WERI-Rb-1 (cell line): Measurements from ENCODE around the gene MTSS2.

ENCODE experiments used
- DNase-seq: peaks from one replicate; pipeline ENCODE4 v3.0.0-alpha.2; 2020
- H3K27ac ChIP-seq: fragments of 250-450 bp; sonication (Bioruptor Pico); 2 replicates; pipeline ENCODE4 v1.5.1; 2020; ENCODE audit warnings: mild to moderate bottlenecking, moderate library complexity
- H3K27me3 ChIP-seq: fragments of 250-450 bp; sonication (Bioruptor Pico); 2 replicates; pipeline ENCODE4 v1.5.1; 2021; ENCODE audit warnings: mild to moderate bottlenecking, low read depth, moderate library complexity; ENCODE audit not compliant: insufficient read depth, severe bottlenecking
- H3K36me3 ChIP-seq: fragments of 250-450 bp; sonication (Bioruptor Pico); 2 replicates; pipeline ENCODE4 v1.5.1; 2020; ENCODE audit warnings: mild to moderate bottlenecking, moderate library complexity
- H3K4me3 ChIP-seq: 2 replicates; pipeline ENCODE4 v1.5.1; 2011; ENCODE audit warnings: low read depth, mild to moderate bottlenecking, control low read depth, low read length
- H3K9me3 ChIP-seq: fragments of 250-450 bp; sonication (Bioruptor Pico); 2 replicates; pipeline ENCODE4 v1.5.1; 2021; ENCODE audit warnings: mild to moderate bottlenecking, moderate library complexity; ENCODE audit not compliant: severe bottlenecking
- TF ChIP-seq, protein P1 (sequence below): IDR thresholded peaks from 2 replicates; pipeline ENCODE4 v1.5.1; 2011; ENCODE audit warnings: low read depth, mild to moderate bottlenecking, control low read depth, inconsistent platforms, low read length

The MTSS2 gene

DNA sequence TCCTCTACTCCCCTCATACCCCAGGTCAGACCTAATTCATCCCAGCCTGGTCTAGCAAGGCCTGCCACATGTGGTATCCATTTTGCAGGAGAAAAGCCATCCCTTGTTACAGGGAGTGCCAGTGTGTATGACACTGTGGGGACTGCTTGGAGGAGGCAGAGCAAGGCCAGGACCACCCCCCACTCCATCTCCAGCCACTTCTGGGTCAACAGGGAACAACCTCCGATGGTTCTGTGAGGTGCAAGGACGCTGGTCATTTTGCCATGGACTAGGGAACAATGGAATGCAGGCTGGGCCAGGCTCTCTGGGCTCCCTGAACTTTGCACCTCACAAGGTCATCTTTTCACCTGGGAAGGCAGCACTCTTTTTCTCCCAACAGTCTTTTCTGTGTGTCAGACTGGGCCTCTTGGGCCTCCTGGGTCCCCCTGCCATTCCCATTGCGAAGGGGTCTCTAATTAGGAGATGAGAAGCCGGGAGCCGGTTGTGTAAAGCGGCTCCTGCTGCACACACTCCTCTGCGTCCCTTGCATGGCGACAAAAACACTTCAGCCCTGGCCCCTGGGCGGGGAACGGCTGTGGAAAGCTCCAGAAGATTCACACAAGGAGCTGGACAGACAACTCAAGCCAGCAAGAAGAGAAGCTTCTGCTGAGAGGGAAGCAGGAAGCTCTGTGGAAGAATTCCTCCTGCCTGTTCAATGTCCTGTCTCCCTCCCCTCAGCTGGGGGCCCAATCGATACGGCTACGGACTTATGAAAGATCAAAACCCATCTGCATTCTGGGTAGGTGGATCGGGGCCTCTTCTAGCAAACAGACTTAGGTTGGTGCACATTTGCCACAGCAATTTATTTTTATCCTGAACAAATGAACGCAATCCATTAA lies 38.5 kb upstream of the MTSS2 start:
- Histone ChIP-seq H3K27me3 (no peaks in the 10 kb centered on the region), H3K4me3 (no peak overlapping the region), H3K36me3 (peaks cover 26% of the 10 kb centered on the region), H3K9me3 (no peaks in the 10 kb centered on the region), H3K27ac (no peak overlapping the region)
- TF ChIP-seq, protein P1, sequence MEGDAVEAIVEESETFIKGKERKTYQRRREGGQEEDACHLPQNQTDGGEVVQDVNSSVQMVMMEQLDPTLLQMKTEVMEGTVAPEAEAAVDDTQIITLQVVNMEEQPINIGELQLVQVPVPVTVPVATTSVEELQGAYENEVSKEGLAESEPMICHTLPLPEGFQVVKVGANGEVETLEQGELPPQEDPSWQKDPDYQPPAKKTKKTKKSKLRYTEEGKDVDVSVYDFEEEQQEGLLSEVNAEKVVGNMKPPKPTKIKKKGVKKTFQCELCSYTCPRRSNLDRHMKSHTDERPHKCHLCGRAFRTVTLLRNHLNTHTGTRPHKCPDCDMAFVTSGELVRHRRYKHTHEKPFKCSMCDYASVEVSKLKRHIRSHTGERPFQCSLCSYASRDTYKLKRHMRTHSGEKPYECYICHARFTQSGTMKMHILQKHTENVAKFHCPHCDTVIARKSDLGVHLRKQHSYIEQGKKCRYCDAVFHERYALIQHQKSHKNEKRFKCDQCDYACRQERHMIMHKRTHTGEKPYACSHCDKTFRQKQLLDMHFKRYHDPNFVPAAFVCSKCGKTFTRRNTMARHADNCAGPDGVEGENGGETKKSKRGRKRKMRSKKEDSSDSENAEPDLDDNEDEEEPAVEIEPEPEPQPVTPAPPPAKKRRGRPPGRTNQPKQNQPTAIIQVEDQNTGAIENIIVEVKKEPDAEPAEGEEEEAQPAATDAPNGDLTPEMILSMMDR, result no peak
- no peak for DNase-seq

DNA sequence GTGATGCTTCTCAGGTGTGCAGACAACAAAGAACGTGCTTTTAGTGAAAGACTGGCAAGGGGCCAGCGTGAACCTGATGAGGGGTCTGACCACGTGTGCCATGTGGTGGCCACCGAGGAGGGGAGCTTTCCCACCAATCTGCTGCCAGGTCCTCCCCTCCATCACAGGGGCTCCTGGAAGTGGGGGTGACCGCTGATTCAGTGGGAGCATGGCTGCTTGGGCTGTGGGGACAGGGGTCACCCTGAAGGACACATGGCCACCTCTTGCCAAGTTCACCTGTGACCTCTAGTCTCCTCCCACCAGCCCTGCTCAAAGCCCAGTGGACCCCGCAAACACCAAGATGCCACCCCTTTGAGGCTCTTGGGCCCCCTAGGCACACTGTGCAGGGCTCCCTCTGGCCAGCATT lies 37.9 kb upstream of the MTSS2 start:
- TF ChIP-seq, protein P1, result no peak
- Histone ChIP-seq H3K9me3 (no peaks in the 10 kb centered on the region), H3K4me3 (no peak overlapping the region), H3K27me3 (no peaks in the 10 kb centered on the region), H3K36me3 (peaks cover 25% of the 10 kb centered on the region), H3K27ac (no peak overlapping the region)
- DNase-seq, result no peak

DNA sequence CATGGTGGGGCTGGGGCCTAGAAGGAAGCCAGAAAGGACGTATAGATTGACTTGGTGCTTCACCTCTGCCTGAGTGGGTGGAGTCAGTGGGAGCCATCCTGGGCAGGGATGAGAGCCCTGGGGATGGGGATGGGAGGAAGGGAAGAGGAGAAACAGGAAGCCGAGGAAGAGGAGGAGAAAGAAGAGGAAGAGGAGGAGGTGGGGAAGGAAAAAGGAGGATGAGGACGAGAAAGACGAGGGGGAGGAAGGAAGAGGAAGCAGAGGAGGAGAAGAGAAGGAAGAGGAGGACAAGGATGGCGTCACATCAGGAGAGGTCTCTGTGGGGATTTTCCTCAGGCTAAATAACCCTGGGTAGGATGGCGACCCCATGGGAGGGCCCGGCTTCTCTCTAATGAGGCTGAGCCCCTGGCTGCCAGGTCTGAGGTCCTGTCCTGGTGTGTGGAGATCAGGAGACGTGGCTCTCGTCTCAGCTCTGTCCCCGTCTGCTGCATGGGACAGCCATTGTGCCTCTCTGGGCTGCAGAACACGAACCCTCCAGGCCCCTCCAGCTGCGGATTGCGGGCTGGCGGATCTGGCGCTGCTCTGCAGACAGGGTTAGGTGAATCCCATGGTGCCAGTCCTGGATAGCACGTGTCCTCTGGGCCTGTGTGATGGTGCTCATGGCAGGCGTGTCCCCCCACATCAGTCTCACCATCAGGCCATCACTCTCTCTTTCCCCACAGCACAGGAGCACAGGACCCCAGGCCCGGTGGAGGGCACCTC lies 35.5 kb upstream of the MTSS2 start:
- no peak for DNase-seq
- H3K36me3 ChIP-seq, result peaks cover 6% of the 10 kb centered on the region
- H3K27me3 ChIP-seq, result no peaks in the 10 kb centered on the region
- H3K4me3 ChIP-seq, result no peak overlapping the region
- H3K9me3 ChIP-seq, result no peaks in the 10 kb centered on the region
- TF ChIP-seq, protein P1, result no peak
- no peak overlapping the region for H3K27ac ChIP-seq

DNA sequence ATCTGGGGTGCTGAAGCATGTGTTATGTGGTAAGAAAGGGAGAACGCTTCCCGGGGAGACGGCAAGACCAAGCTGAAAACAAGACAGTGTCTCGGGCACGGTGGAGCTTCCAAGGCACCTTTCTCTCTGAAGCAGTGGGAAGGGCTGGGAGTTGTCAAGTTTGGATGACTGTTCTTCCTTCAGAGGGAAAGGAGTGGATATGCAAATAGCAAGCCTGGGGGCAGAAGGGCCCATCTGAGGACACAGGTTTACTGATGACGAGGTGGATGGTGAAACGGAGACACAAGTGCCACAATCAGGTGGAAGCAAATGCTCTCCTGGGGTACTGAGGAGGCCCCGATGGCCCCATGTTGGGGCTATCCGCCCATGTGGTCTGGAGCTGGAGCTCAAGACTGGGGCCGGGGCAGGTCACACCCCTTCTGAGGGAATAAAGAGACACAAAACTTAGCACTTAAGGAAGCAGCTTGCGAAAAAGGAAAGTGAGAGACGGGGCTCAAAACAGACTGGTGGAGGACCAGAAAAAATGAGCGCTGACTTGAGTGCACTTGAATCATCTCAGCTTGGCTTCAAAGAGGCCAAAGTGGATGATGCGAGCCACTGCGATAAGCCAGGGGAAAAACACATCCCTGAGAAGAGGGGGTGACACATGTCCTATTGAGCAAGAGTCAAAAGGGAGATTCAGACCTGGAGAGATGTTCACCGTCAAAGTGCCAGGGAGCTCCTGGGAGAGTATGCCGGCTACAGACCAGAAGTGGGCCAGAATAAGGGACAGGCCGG lies 34.8 kb upstream of the MTSS2 start:
- no peaks in the 10 kb centered on the region for H3K9me3 ChIP-seq
- no peak overlapping the region for H3K4me3 ChIP-seq
- no peak for DNase-seq
- H3K27me3 ChIP-seq, result no peaks in the 10 kb centered on the region
- TF ChIP-seq, protein P1, result no peak
- peaks cover 6% of the 10 kb centered on the region for H3K36me3 ChIP-seq
- H3K27ac ChIP-seq, result no peak overlapping the region

DNA sequence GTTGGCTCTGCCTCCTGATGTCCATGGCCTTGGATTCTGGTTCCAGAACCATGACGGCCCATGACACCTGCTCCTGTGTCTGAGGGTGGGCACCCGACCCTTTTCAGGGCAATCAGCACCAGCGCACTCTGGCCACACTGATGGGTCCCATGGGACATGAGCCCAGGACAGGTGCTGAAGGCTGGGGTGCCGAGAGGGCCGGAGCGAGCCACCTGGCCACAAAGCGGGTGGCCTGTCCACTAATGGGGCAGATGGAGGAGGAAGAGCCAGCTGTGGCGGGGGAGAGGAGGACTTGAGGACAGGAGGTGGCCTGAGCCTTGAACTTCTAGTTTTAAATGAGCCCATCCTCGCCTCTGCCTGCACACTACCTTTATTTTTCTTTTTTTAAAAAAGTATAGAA lies 31.2 kb upstream of the MTSS2 start:
- H3K36me3 ChIP-seq, result peaks cover 6% of the 10 kb centered on the region
- TF ChIP-seq, protein P1, result no peak
- H3K27ac ChIP-seq, result no peak overlapping the region

More for the DNA sequence above, 31.2 kb upstream of the MTSS2 start:
- no peak overlapping the region for H3K4me3 ChIP-seq
- no peaks in the 10 kb centered on the region for H3K9me3 ChIP-seq
- no peaks in the 10 kb centered on the region for H3K27me3 ChIP-seq
- no peak for DNase-seq
